Left ventricle myocardium inferior (tissue), 1 donor: ENCODE results near the gene CCR5AS.
"Not testable (repeated sequence)": the region's sequence is repeated elsewhere in the genome, so short reads cannot be mapped to it uniquely, and the experiment has no call there.

Experiments
- DNase-seq: peaks from one replicate; pipeline ENCODE4 v3.0.0-alpha.2; 2020
- H3K27ac ChIP-seq: fragments of 200-600 bp; replicated peaks from 2 replicates; pipeline ENCODE4 v1.8.0; 2021
- H3K27me3 ChIP-seq: fragments of 200-600 bp; 2 replicates; pipeline ENCODE4 v1.8.0; 2021; ENCODE audit warnings: low read depth
- H3K36me3 ChIP-seq: fragments of 200-600 bp; 2 replicates; pipeline ENCODE4 v1.8.0; 2021
- H3K4me1 ChIP-seq: fragments of 200-600 bp; 2 replicates; pipeline ENCODE4 v1.8.0; 2021
- H3K4me3 ChIP-seq: fragments of 200-600 bp; 2 replicates; pipeline ENCODE4 v1.8.0; 2021; ENCODE audit warnings: mild to moderate bottlenecking, moderate library complexity
- H3K9me3 ChIP-seq: fragments of 200-600 bp; replicated peaks from 2 replicates; pipeline ENCODE4 v1.8.0; 2021
- intact Hi-C: fragments of 100-400 bp; cut with micrococcal nuclease; formaldehyde crosslinking; loops from one replicate; pipeline ENCODE4 v1.11.0; 2022
- TF ChIP-seq, protein P1 (sequence below): fragments of 200-600 bp; IDR thresholded peaks from 2 replicates; pipeline ENCODE4 v1.8.0; 2021; ENCODE audit warnings: antibody characterized with exemption, mild to moderate bottlenecking, borderline replicate concordance
- donor health status: DM: no; HTN: yes; CAD: no; lungs with severe emphysema.

Gene CCR5AS

DNA sequence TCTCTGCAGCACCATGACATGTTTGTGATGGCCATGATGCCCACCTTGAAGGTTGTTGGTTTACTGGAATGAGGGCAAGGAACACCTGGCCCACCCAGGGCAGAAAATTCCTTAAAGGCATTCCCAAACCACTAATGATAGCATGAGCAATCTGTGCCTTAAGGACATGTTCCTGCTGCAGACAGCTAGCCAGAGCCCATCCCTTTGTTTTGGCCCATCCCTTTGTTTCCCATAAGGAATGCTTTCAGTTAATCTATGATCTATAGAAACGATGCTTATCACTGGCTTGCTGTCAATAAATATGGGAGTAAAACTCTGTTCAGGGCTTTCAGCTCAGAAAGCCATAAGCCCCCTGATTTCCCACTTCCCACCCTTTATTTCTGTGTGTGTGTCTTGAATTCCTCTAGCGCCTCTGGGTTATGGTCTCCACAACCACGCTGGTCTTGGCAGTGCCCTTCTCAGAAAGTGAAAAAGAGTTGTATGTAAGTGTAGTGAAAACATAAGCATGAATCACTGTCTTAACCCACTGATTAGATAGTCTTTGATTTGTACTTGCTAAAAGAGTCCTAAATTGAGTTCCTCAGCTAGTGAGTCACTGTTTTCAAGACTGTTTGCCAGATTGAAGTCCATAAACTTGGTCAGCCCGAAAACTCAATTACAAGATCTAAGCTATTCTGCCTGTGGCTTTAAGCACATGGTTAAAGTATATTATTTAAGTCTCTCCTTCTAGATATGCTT, 72.0 kb downstream of the CCR5AS start:
- intact Hi-C loops: no loop called here
- Histone ChIP-seq H3K4me1 (no peaks in the 10 kb centered on the region), H3K9me3 (peaks cover 18% of the 10 kb centered on the region), H3K27me3 (no peaks in the 10 kb centered on the region), H3K27ac (no peak overlapping the region), H3K36me3 (no peaks in the 10 kb centered on the region), H3K4me3 (no peak overlapping the region)
- no peak for DNase-seq
- TF ChIP-seq, protein P1, sequence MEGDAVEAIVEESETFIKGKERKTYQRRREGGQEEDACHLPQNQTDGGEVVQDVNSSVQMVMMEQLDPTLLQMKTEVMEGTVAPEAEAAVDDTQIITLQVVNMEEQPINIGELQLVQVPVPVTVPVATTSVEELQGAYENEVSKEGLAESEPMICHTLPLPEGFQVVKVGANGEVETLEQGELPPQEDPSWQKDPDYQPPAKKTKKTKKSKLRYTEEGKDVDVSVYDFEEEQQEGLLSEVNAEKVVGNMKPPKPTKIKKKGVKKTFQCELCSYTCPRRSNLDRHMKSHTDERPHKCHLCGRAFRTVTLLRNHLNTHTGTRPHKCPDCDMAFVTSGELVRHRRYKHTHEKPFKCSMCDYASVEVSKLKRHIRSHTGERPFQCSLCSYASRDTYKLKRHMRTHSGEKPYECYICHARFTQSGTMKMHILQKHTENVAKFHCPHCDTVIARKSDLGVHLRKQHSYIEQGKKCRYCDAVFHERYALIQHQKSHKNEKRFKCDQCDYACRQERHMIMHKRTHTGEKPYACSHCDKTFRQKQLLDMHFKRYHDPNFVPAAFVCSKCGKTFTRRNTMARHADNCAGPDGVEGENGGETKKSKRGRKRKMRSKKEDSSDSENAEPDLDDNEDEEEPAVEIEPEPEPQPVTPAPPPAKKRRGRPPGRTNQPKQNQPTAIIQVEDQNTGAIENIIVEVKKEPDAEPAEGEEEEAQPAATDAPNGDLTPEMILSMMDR: no peak

DNA sequence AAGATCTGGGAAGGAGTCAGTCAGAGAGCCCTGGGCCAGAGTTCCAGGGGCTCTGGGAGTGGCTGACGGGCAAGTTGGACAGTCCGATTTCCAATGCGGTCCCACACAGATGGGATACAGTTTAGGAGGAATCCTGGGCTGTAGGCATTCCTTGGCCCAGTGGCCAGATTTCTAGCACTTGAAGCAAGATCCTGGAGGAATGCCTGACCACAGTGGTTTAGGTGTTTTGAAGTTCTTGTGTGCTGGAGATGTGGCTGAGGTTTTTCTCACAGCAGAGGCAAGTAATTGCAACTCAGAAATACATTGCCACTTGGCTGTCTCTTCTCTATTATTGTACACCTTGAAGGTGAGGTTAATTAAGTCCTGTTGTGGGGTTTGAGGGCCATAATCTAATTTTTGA, 76.2 kb downstream of the CCR5AS start:
- H3K27me3 ChIP-seq, H3K27ac ChIP-seq, H3K4me1 ChIP-seq, H3K36me3 ChIP-seq, DNase-seq, H3K4me3 ChIP-seq, intact Hi-C loops, H3K9me3 ChIP-seq: not testable (repeated sequence)

DNA sequence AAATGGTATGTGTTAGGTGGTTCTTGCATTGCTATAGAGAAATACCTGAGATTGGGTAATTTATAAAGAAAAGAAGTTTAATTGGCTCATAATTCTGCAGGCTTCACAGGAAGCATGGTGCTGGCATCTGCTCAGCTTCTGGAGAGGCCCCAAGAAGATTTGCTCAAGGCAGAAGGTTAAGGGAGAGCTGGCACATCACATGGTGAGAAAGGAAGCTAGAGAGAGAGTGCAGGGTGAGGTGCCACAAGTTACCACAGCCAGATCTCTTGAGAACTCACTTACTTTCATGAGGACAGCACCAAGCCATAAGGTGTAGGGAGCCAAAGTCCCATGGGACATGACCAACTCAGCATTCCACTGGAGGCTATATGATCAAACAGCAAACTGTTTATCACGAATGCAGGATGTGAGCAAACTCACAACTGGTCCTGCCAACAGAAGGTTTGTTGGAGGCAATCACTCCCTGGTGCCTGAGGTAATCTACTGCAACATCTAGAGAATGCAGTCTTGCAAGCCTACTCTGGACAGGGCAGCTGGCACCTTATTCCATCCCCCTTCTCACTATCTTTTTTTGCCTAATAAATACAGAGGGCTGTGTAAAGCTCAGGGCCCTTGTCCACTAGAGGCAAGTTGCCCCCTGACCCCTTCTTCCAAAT, 81.1 kb downstream of the CCR5AS start:
- Histone ChIP-seq H3K36me3 (no peaks in the 10 kb centered on the region), H3K27ac (no peak overlapping the region), H3K4me3 (no peak overlapping the region), H3K9me3 (peaks cover 9% of the 10 kb centered on the region), H3K27me3 (peaks cover 20% of the 10 kb centered on the region), H3K4me1 (no peaks in the 10 kb centered on the region)
- TF ChIP-seq, protein P1: no peak
- no peak for DNase-seq
- intact Hi-C loops: no loop called here

DNA sequence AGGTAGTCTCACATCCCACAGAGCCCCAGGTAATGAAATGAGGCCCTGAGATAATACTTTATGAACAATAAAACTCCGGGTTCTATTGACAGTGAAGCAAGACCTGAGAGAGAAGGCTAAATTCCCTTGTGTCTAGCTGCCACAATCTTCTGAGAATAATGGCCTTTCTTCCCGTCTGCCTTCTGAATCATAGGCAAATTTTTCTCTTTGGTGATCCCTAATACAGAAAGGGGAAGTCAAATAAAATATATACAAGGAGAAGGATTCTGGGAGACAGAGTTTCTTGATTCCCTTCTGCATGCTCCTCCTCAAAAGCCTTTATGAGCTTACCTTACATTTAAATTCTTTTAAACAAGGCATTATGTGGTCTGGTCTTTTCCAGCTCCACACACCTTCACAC, 82.8 kb downstream of the CCR5AS start:
- Histone ChIP-seq H3K27ac (no peak overlapping the region), H3K4me1 (no peaks in the 10 kb centered on the region), H3K27me3 (peaks cover 23% of the 10 kb centered on the region), H3K9me3 (peaks cover 9% of the 10 kb centered on the region), H3K36me3 (no peaks in the 10 kb centered on the region), H3K4me3 (no peak overlapping the region)
- TF ChIP-seq, protein P1: no peak
- intact Hi-C loops: no loop called here
- DNase-seq: no peak

DNA sequence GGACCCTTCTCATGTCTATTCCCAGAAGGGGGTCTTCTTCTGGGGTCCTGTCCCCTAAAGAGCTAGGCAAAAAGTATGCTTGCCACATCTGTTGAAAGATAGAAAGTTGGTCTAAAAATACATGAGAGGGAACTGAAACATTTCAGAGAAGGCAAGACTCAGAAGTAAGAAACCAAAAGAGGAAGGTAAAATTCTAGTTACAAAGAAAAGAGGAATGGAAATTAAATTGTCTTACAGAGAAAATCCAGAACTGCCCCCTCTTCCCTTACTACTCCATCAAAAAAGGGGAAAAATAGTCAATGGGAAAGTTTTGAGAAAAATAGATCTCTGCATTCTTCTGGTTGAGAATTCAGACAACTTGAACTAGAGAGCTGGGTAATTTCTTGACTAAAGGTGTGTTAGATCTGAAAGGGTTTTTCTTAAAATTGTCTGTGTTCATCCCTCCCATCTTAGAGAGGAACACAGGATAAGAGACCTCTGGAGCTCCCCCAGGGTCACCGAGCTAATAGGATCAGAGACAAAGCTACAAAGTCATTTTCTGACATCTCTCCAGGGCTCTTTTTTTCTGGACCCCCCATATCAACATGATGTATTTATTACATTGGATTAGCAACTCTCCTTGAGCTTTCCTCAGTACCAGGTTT, 85.3 kb downstream of the CCR5AS start:
- Histone ChIP-seq H3K4me3 (no peak overlapping the region), H3K36me3 (no peaks in the 10 kb centered on the region)
- TF ChIP-seq, protein P1: no peak

More for the DNA sequence above, 85.3 kb downstream of the CCR5AS start:
- H3K9me3 ChIP-seq: no peaks in the 10 kb centered on the region
- no peak for DNase-seq
- no peak overlapping the region for H3K27ac ChIP-seq
- intact Hi-C loops: no loop called here
- H3K27me3 ChIP-seq: peaks cover 23% of the 10 kb centered on the region
- no peaks in the 10 kb centered on the region for H3K4me1 ChIP-seq
